NCI-H1092 treated with DMSO at 0.1 percent for 48 hours (cell line): ENCODE results near the gene ZNF343.
A peak's percentile ranks its signal among the peaks of the same experiment; 100 is the strongest.
"Not testable (repeated sequence)": the region's sequence is repeated elsewhere in the genome, so short reads cannot be mapped to it uniquely, and the experiment has no call there.

Experiments used
- DNase-seq: peaks from one replicate; lab custom pipeline; 2025; lab: John Stamatoyannopoulos, UW

ZNF343 gene

GRCh38 chr20:2521369-2522305 is 12.9 kb upstream of the ZNF343 start:
- DNase-seq: peak; percentile 9

- no peak for DNase-seq
Measured at GRCh38 chr20:2520617-2521016, 11.9 kb upstream of the ZNF343 start.

- DNase-seq: no peak
Measured at GRCh38 chr20:2519115-2519809, 10.5 kb upstream of the ZNF343 start.

GRCh38 chr20:2518558-2518957 is 9.8 kb upstream of the ZNF343 start:
- no peak for DNase-seq

GRCh38 chr20:2518096-2518495 is 9.4 kb upstream of the ZNF343 start:
- DNase-seq: no peak

- DNase-seq: no peak
Measured at GRCh38 chr20:2516399-2516798, 7.7 kb upstream of the ZNF343 start.

GRCh38 chr20:2515203-2515602 is 6.5 kb upstream of the ZNF343 start:
- DNase-seq: no peak

- no peak for DNase-seq
Measured at GRCh38 chr20:2509794-2510193, 1.1 kb upstream of the ZNF343 start.

GRCh38 chr20:2509468-2509781 is 710 bp upstream of the ZNF343 start:
- no peak for DNase-seq

GRCh38 chr20:2507875-2508630 is 662 bp downstream of the ZNF343 start:
- no peak for DNase-seq

GRCh38 chr20:2507464-2507863 is 1.3 kb downstream of the ZNF343 start:
- DNase-seq: no peak

GRCh38 chr20:2506426-2506825 is 2.3 kb downstream of the ZNF343 start:
- not testable (repeated sequence) for DNase-seq

GRCh38 chr20:2504803-2505202 is 3.9 kb downstream of the ZNF343 start:
- not testable (repeated sequence) for DNase-seq

- DNase-seq: not testable (repeated sequence)
Measured at GRCh38 chr20:2502808-2503384, 5.8 kb downstream of the ZNF343 start.

GRCh38 chr20:2485661-2486060 is 23.1 kb downstream of the ZNF343 start:
- DNase-seq: no peak

- no peak for DNase-seq
Measured at GRCh38 chr20:2485080-2485479, 23.6 kb downstream of the ZNF343 start.

- DNase-seq: no peak
Measured at GRCh38 chr20:2483504-2483903, 25.2 kb downstream of the ZNF343 start.

- no peak for DNase-seq
Measured at GRCh38 chr20:2480381-2480780, 28.3 kb downstream of the ZNF343 start.

GRCh38 chr20:2476742-2477615 is 31.7 kb downstream of the ZNF343 start:
- no peak for DNase-seq

- DNase-seq: no peak
Measured at GRCh38 chr20:2475850-2476741, 32.6 kb downstream of the ZNF343 start.
